Stimulated activated CD4-positive, alpha-beta T cell treated with anti-CD3 and anti-CD28 coated beads, Interleukin-12 subunit alpha, Interleukin-12 subunit beta, amount 100 ng/mL, for 4 hours (primary cell): ENCODE data around the gene LCE1C.

ENCODE experiments used
- DNase-seq: peaks from one replicate; pipeline ENCODE4 v3.0.0-alpha.2; 2020

Gene LCE1C

DNA sequence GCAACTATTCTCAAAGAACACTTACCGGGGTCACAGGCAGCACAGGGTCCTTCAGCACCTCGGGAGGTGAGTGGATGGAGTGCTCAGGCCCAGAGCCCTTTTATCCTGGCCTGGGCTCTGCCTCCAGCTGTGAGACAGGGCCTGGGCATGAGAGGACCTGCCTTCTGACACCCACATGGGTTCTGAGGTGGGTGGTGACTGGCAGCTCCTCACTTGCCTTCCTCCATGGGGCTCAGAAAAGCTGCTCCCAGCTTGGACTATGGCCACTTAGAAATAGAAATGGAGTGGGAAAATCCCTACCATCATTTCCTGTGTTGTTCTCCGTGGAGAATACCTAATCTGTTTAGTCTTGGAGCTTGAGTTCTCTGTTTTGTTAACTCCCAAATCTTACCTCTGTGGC is at the start of gene LCE1C:
TSS of gene LCE1C (minus strand) at position 76 of the 400 bp plus-strand sequence. CDS start 1,173 bp downstream, outside the sequence.
- no peak for DNase-seq

DNA sequence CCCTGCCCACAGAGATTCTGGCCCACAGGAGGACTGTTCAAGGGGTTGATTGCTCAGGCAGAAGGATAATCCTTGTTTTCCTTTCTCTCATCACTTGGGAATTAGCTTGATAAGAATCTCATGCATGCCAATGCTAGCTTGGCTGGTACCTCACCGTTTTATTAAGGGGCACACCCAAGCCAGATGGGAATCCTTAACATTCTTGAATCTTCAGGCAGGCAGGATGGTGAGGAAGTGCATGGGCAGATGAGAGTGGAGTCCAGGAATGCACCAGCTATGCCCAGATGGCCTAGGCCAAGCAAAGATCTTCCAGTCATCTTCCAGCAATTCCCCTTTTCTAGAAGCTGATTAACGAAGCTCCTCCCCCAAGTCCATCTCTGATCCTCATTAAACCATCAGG is 49.2 kb upstream of the LCE1C start:
- no peak for DNase-seq

- DNase-seq = no peak
Measured at GRCh38 chr1:152842556-152842955, 36.1 kb upstream of the LCE1C start, which contains the start of gene LCE6A. LCE6A (plus strand) TSS chr1:152842856; CDS start chr1:152843521, 665 bp downstream.

DNA sequence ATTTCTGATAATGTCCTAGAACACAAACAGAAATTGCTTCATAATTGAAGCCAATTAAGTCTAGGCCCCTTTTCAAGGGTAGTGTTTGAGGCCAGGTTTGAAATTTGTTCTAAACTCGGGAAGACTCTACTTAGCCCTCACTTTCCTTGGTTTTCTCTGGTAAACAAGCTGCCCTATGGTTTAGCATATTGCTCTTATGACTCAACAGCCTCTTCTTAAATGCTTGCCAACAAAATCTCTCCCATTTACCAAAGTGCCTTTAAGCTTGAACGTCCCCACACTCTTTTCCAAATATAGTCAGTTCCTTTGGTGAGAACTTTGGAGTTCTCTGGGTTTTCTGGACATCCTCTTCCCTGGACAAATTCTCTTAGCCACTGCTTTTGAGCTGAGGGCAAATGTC is 30.4 kb upstream of the LCE1C start:
- no peak for DNase-seq

DNA sequence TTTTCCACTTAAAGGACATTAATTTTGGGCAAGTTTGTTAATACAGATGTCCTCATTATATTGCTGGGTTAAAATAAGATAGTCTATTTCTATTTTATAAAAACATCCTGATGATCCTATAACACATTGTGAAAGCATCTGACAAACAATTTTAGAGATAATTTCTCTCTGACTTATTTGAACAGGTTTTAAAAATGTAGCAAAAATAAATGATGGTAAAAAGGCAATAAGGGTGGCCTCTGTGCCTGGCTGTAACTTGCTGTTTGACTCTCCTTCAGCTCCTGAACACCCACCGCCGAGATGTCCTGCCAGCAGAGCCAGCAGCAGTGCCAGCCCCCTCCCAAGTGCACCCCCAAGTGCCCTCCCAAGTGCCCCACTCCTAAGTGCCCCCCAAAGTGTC is 20.7 kb upstream of the LCE1C start, which contains the start of gene LCE1A:
TSS of gene LCE1A (plus strand) at position 301 of the 400 bp plus-strand sequence. CDS start at position 301, 0 bp downstream.
- DNase-seq = no peak

DNA sequence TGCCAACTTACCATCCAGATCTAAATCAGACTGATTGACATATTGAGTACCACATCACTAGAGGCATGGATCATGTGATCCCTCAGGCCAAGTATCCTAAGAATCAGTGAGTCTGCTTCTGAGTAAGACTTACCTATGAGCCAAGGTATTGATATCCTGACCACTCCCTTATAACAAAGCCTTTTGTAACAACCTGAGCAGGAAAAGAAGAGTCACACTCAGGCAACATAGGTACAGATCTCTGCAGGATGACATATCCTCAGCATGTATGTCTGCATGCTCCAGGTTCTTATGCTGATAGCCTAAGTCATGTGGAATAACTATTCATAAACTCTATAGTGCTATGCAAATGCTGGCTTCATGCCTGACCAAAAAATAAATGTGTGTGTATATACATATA is 18.5 kb upstream of the LCE1C start:
- DNase-seq = no peak

- DNase-seq = no peak
Measured at GRCh38 chr1:152823294-152823693, 16.8 kb upstream of the LCE1C start.

GRCh38 chr1:152817309-152817708 is 10.9 kb upstream of the LCE1C start:
- no peak for DNase-seq

GRCh38 chr1:152811671-152812070 is 5.2 kb upstream of the LCE1C start, which contains the start of gene LCE1B:
LCE1B (plus strand) TSS chr1:152811971; CDS start chr1:152812447, 476 bp downstream.
- DNase-seq = no peak

DNA sequence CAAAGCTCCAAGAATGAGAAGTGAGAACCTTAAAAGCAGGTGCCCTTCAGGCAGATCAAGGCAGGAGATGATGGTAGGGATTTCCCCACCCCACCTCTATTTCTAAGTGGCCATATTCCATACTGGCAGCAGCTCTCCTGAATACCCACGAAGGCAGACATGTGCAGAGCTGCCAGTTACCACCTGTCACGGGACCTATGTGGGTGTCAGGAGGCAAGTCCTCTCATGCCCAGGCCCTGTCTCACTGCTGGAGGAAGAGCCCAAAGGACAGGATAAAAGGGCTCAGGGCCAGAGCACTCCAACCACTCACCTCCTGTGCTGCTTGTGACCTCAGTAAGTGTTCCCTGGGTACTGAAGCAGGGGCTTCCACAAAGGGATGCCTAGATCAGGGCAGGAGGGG is 4.6 kb upstream of the LCE1C start:
- DNase-seq = no peak

- no peak for DNase-seq
Measured at GRCh38 chr1:152801333-152801732, 5.1 kb downstream of the LCE1C start.

- no peak for DNase-seq
Measured at GRCh38 chr1:152796421-152796820, 10.0 kb downstream of the LCE1C start, which contains the start of gene LCE1D. LCE1D (plus strand) TSS chr1:152796721; CDS start chr1:152797795, 1,074 bp downstream.

DNA sequence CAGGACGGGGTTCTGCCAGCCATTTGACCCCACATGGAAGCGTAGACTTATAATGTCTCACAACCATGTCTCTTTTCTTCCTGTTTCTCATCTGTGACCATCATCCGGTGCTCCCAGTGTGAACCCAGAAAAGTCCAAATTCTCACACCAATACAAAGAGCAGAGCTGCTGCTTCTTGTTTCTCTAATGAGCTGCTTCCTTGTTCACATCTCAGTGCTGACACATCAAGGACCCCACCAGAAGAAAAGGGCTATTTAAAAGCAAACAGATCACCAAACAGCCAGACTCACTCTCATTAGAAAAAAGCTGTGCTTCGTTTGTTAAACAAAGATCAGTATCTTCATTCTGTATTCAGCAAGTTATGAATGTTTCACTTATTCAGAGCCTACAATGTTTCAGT is 10.8 kb downstream of the LCE1C start:
- DNase-seq = no peak

DNA sequence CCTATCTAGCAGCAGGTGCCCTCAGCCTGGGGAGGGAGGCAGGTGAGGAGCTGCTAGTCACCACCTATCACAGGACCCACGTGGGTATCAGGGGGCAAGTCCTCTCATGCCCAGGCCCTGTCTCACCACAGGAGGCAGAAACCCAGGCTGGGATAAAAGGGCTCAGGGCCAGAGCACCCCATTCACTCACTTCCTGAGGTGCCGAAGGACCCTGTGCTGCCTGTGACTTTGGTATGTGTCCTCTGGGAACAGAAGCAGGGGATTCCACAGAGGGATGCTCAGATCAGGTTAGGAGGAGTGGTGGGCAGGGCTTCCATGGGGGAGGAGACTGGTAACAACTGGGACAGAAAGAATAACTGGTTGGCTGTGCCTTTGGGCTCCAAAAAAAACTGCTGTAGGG is 20.4 kb downstream of the LCE1C start, which contains the start of gene LCE1E:
TSS of gene LCE1E (plus strand) at position 181 of the 400 bp plus-strand sequence. CDS start 1,043 bp downstream, outside the sequence.
- DNase-seq = no peak

DNA sequence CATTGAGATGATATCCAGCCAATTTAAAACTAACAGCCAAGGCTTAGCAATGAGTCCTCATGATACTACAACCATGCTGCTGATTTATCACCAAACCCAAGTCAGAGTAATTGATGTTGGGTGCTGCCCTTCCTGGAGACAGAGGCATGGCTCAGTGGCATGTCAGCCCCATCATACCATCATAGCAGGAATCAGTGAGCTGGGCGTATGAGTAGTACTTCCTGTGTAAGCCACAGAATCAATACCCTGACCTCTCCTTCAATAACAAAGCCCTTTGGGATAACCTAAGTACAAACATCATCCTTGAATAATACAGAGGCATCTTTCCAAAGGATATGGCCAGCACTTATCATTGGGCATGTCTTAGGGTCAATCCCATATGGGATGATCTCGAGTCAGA is 23.4 kb downstream of the LCE1C start:
- DNase-seq = no peak

DNA sequence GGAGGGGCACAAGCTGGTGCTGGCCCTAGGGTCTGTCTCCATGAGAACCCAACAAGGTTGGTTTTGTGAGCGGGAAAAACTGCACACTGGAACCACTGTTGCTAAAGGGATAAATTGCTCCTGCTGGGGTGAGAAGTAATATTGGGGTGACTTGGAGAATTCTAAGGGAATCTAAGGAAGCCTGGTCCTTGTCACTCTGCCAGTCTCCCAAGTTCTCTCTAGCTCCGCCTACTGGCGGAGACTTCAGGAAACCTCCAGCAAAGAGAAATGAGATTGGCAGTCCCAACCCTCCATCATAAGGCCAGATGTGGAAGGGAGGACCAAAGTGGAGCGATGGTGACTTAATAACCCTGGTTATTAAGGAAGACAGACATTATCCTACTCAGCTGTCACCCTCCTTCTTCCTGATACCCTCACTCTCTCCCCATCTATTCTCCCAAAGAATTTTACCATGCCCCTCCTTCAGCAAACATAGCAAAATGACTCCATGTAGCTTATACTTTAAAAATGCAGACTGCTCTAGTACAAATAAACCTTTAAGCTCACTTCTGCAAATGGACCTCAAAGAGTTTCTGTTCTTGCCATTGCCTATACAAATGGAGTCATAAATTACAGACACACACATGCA is 28.8 kb downstream of the LCE1C start:
- no peak for DNase-seq

DNA sequence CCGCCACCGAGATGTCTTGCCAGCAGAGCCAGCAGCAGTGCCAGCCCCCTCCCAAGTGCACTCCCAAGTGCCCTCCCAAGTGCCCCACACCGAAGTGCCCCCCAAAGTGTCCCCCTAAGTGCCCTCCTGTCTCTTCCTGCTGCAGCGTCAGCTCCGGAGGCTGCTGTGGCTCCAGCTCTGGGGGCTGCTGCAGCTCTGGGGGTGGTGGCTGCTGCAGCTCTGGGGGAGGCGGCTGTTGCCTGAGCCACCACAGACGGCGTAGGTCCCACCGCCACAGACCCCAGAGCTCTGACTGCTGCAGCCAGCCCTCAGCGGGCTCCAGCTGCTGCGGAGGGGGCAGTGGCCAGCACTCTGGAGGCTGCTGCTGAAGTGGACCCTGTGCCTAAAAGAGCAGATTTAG is 30.1 kb downstream of the LCE1C start:
- no peak for DNase-seq

DNA sequence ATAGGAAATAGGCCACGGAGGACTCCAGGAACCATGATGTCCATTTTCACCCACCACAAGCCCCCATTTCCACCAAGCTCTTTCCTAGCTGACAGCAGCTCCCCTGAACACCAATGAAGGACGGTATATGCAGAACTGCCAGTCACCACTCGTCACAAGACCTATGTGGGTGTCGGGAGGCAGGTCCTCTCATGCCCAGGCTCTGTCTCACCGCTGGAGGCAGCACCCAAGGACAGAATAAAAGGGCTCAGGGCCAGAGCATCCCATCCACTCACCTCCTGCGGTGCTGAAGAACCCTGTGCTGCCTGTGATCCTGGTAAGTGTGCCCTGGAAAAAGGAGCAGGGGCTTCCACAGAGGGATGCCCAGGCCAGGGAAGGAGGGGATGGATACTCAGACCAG is 31.6 kb downstream of the LCE1C start, which contains the start of gene LCE1F:
TSS of gene LCE1F (plus strand) at position 266 of the 400 bp plus-strand sequence. CDS start 1,232 bp downstream, outside the sequence.
- no peak for DNase-seq

GRCh38 chr1:152770411-152770810 is 36.0 kb downstream of the LCE1C start:
- no peak for DNase-seq

GRCh38 chr1:152768847-152769533 is 37.5 kb downstream of the LCE1C start:
- no peak for DNase-seq

GRCh38 chr1:152761609-152762213 is 44.7 kb downstream of the LCE1C start:
- DNase-seq = no peak

DNA sequence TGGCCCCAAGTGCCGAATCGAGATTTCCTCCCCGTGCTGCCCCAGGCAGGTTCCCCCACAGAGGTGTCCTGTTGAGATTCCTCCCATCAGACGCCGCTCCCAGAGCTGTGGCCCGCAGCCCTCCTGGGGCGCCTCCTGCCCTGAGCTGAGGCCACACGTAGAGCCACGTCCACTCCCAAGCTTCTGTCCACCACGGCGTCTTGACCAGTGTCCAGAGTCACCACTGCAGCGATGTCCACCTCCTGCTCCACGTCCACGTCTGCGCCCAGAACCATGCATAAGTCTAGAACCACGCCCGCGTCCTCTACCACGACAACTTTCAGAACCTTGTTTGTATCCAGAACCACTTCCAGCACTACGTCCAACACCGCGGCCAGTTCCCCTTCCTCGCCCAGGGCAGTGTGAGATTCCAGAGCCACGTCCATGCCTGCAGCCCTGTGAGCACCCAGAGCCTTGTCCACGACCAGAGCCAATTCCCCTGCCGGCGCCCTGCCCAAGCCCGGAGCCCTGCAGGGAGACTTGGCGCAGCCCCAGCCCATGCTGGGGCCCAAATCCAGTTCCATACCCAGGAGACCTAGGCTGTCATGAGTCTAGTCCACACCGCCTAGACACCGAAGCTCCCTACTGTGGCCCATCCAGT is 45.8 kb downstream of the LCE1C start:
- no peak for DNase-seq
